IPS DF 6.9 (cell line): ENCODE data around the gene GIMAP1.

Source experiments
- DNase-seq: peaks from one replicate; pipeline ENCODE4 v3.0.0-alpha.2; 2013; ENCODE audit warnings: low read depth, low spot score
- H3K27ac ChIP-seq: one replicate; pipeline ENCODE4 v1.5.1; 2013; ENCODE audit warnings: low read length, control low read depth
- H3K27me3 ChIP-seq: 2 replicates; pipeline ENCODE4 v1.6.1; 2013; ENCODE audit warnings: mild to moderate bottlenecking, low read length; ENCODE audit not compliant: control insufficient read depth, insufficient read depth
- H3K36me3 ChIP-seq: 2 replicates; pipeline ENCODE4 v1.6.1; 2013; ENCODE audit warnings: low read length; ENCODE audit not compliant: control insufficient read depth, insufficient read depth
- H3K4me1 ChIP-seq: 2 replicates; pipeline ENCODE4 v1.6.1; 2013; ENCODE audit warnings: low read length; ENCODE audit not compliant: control insufficient read depth, insufficient read depth
- H3K4me3 ChIP-seq: 2 replicates; pipeline ENCODE4 v1.5.1; 2013; ENCODE audit warnings: mild to moderate bottlenecking, low read length
- H3K9me3 ChIP-seq: 2 replicates; pipeline ENCODE4 v1.6.1; 2013; ENCODE audit warnings: low read length, inconsistent platforms; ENCODE audit not compliant: control insufficient read depth, insufficient read depth
- WGBS: extraction: QIAGEN DNeasy Blood & Tissue Kit; methylation state at CpG from one replicate; pipeline ENCODE4 v1.1.7; 2013; ENCODE audit warnings: mixed read lengths, missing lambda C conversion rate; ENCODE audit not compliant: insufficient read length, insufficient coverage; 5-methylcytosine and 5-hydroxymethylcytosine counted together

The GIMAP1 gene

GRCh38 chr7:150686030-150686631 lies 30.3 kb upstream of the GIMAP1 start:
- no peak for DNase-seq
- Histone ChIP-seq H3K9me3 (no peaks in the 10 kb centered on the region), H3K27ac (no peak overlapping the region), H3K27me3 (no peaks in the 10 kb centered on the region), H3K4me1 (peaks cover 2% of the 10 kb centered on the region; the same call in 1 of the 2 replicates), H3K36me3 (no peaks in the 10 kb centered on the region), H3K4me3 (no peak overlapping the region)
- no CpG with 5 or more reads among the region's 9 CpGs for WGBS

DNA sequence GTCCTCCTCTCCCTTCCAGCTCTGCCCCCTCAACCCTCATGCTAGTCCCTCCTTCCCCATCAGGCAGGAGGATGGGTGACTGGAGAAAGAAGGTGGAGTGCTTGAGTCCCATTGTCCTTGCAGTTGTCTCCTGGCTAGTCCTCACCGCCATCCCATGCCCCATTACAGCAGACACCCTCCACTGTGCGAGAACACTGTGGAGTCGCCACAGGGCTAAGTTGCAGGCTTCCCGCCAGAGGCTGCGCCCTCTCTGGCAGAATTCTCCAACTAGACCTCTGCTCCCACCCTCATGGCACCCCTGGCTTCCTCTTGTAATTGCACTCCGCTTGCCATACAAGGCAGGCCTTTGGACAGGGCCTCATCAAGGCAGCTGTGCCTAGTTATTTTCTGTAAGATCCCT lies 27.8 kb upstream of the GIMAP1 start:
- Histone ChIP-seq H3K27me3 (no peaks in the 10 kb centered on the region), H3K9me3 (no peaks in the 10 kb centered on the region), H3K4me3 (no peak overlapping the region), H3K27ac (no peak overlapping the region), H3K4me1 (peaks cover 2% of the 10 kb centered on the region; the same call in 1 of the 2 replicates), H3K36me3 (no peaks in the 10 kb centered on the region)
- WGBS, result no CpG with 5 or more reads among the region's 6 CpGs
- no peak for DNase-seq

DNA sequence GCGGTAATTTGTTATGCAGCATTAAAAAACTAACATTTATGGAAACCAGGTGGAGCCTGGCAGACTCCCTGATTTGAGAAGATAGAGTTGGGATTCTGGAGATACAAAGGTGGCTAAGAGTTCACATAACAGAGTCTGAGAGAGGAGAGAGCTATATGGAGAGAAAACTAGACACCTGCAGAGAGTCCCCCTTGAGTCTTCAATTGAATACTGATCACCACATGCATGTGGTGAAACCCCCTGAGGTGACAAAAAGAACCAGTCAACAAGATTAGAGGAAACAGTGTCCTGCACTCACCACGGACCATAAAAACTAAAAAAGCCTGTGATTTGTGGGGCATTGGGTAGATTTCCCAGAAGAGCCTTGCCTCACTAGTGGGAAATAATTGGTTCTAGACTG lies 20.8 kb upstream of the GIMAP1 start:
- no peaks in the 10 kb centered on the region for H3K4me1 ChIP-seq
- no peaks in the 10 kb centered on the region for H3K9me3 ChIP-seq
- no CpG with 5 or more reads among the region's 2 CpGs for WGBS
- H3K36me3 ChIP-seq, result no peaks in the 10 kb centered on the region
- DNase-seq, result no peak
- H3K27me3 ChIP-seq, result no peaks in the 10 kb centered on the region
- H3K4me3 ChIP-seq, result no peak overlapping the region
- H3K27ac ChIP-seq, result no peak overlapping the region

DNA sequence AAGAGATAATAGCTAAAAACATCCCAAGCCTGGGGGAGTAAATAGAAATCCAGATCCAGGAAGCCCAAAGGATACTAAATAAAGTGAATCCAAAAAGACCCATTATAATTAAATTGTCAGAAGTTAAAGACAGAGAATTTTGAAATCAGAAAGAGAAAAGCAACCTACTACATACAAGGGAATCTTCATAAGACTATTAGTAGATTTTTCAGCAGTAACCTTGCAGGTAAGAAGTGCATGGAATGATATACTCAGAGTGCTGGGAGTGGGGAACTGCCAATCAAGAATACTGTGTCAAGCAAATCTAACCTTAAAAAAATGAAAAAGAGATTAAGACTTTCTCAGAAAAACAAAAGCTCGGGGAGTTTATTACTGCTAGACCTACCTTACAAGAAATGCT lies 13.2 kb upstream of the GIMAP1 start:
- no peaks in the 10 kb centered on the region for H3K9me3 ChIP-seq

DNA sequence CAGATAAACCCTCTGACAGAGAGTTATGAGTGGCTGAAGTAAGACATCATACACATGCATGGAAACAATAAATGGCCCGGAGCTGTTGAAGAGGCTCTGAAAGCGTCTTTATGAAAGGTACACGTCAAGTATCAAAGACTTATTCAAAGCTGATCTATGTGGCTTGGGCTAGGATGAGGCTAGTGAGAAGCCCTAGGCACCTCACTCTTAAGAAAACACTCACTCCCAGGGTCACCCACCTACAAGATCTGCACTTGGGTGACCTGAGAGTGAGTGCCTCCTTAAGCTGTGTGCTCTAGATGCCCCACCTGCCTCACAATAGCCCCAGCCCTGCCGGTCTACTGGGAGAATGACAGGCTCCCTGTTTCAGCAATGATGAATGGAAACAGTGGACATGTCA lies 1.1 kb upstream of the GIMAP1 start:
- Histone ChIP-seq H3K27ac (no peak overlapping the region), H3K4me3 (no peak overlapping the region), H3K27me3 (no peaks in the 10 kb centered on the region), H3K9me3 (no peaks in the 10 kb centered on the region), H3K36me3 (no peaks in the 10 kb centered on the region; the same call in 1 of the 2 replicates), H3K4me1 (no peaks in the 10 kb centered on the region)
- DNase-seq, result no peak
- WGBS, result no CpG with 5 or more reads among the region's 4 CpGs

More for the DNA sequence above, 13.2 kb upstream of the GIMAP1 start:
- Histone ChIP-seq H3K4me3 (no peak overlapping the region), H3K36me3 (no peaks in the 10 kb centered on the region), H3K4me1 (no peaks in the 10 kb centered on the region), H3K27ac (no peak overlapping the region), H3K27me3 (no peaks in the 10 kb centered on the region)
- DNase-seq, result no peak
- WGBS, result no CpG with 5 or more reads among the region's 1 CpG

DNA sequence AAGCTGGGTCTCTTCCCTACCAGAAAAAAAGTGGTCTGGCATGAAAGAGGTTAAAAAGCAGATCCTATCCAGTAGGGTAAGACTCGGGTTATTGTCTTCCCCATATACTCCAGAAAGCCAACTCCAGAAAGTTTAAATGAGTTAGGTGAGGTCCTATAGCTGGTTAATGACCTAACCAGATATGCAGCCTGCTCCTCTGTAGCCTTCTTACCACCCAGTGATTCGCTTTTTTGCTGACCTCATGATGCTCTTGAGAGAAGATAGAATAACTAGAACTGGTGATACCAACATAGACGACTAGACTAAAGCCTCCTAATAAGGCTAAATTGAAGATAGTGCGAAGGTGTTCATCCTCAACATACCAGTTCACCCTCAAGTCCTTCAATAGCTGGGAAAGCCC lies 675 bp upstream of the GIMAP1 start:
- Histone ChIP-seq H3K27me3 (no peaks in the 10 kb centered on the region), H3K4me1 (no peaks in the 10 kb centered on the region), H3K4me3 (no peak overlapping the region), H3K36me3 (no peaks in the 10 kb centered on the region; the same call in 1 of the 2 replicates), H3K27ac (no peak overlapping the region), H3K9me3 (no peaks in the 10 kb centered on the region)
- WGBS, result no CpG with 5 or more reads among the region's 4 CpGs
- DNase-seq, result no peak

GRCh38 chr7:150716939-150717338 lies 526 bp downstream of the GIMAP1 start:
- no peaks in the 10 kb centered on the region for H3K4me1 ChIP-seq
- DNase-seq, result no peak
- no peak overlapping the region for H3K27ac ChIP-seq
- H3K36me3 ChIP-seq, result no peaks in the 10 kb centered on the region; the same call in 1 of the 2 replicates
- no CpG with 5 or more reads among the region's 4 CpGs for WGBS
- no peaks in the 10 kb centered on the region for H3K9me3 ChIP-seq
- H3K27me3 ChIP-seq, result no peaks in the 10 kb centered on the region
- no peak overlapping the region for H3K4me3 ChIP-seq

DNA sequence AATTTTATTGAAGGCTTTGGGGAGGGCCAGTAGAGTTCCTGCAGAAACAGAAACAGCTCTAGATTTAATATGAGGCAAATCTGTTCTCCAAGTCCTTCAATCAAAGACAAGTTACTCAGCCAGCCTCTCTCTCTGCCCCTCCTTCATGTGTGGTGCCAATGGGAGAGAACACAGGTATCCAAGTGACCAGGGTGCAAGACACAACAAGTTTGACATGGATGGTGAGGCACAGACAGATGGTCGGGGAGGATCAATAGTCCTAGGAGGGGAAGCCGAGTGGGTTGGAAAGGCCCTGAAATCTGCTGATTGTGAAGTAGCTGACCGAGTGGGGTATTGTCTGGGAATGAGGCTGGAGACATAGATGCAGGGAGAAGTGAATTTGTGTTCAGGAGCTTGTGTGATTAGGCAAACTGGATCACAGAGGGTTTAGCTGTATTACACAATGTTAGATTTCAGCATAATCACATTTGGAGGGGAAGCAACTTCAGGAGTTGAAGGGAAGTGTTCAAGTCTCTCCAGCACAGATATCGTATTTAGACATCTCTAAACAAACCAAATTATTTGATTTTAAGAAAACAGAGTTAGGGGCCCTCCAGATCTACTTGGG lies 1.5 kb downstream of the GIMAP1 start:
- Histone ChIP-seq H3K36me3 (no peaks in the 10 kb centered on the region; the same call in 1 of the 2 replicates), H3K4me3 (no peak overlapping the region), H3K27ac (no peak overlapping the region), H3K9me3 (no peaks in the 10 kb centered on the region), H3K4me1 (no peaks in the 10 kb centered on the region), H3K27me3 (no peaks in the 10 kb centered on the region)
- no peak for DNase-seq
- WGBS, result no CpG with 5 or more reads among the region's 4 CpGs

DNA sequence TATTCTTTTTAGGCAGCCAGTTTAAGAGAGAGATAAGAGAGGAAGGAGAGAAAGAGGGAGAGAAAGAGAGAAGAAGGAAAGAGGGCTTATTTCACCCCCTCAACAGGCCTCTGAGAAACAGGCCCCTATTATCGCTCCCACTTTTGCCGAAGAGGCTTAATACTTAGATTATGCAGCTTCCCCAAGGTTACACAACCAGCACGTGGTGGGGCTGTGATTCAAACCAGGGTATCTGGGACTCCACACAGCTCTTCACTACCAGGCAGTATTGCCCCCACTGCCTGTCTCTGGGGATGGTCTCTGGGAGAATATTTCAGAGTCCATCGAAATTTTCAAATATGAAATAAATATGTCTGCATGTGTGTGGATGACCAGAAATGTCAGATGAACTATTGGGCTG lies 3.0 kb downstream of the GIMAP1 start:
- WGBS, result no CpG with 5 or more reads among the region's 4 CpGs
- H3K9me3 ChIP-seq, result no peaks in the 10 kb centered on the region
- no peak for DNase-seq
- no peak overlapping the region for H3K4me3 ChIP-seq
- H3K4me1 ChIP-seq, result no peaks in the 10 kb centered on the region
- H3K27me3 ChIP-seq, result no peaks in the 10 kb centered on the region
- no peaks in the 10 kb centered on the region; the same call in 1 of the 2 replicates for H3K36me3 ChIP-seq
- no peak overlapping the region for H3K27ac ChIP-seq

DNA sequence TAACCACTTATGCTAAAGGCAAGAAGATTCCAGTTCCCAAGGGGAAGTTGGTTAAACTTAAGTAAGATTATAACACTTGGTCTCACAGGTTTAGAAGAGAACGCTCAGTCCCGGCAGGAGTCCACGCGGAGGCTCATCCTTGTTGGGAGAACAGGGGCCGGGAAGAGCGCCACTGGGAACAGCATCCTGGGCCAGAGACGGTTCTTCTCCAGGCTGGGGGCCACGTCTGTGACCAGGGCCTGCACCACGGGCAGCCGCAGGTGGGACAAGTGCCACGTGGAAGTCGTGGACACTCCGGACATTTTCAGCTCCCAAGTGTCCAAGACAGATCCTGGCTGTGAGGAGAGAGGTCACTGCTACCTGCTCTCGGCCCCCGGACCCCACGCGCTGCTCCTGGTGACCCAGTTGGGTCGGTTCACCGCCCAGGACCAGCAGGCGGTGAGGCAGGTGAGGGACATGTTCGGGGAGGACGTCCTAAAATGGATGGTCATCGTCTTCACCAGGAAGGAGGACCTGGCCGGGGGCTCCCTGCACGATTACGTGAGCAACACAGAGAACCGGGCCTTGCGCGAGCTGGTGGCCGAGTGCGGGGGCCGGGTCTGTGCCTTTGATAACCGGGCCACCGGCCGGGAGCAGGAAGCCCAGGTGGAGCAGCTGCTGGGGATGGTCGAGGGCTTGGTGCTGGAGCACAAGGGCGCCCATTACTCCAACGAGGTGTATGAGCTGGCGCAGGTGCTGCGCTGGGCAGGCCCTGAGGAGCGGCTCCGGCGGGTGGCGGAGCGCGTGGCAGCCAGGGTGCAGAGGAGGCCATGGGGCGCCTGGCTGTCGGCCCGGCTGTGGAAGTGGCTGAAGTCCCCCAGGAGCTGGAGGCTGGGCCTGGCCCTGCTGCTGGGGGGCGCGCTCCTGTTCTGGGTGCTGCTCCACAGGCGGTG lies 3.8 kb downstream of the GIMAP1 start:
- no peak overlapping the region for H3K4me3 ChIP-seq
- no peak for DNase-seq
- no CpG with 5 or more reads among the region's 52 CpGs for WGBS
- H3K27me3 ChIP-seq, result no peaks in the 10 kb centered on the region
- no peaks in the 10 kb centered on the region for H3K4me1 ChIP-seq
- no peak overlapping the region for H3K27ac ChIP-seq
- H3K36me3 ChIP-seq, result no peaks in the 10 kb centered on the region; the same call in 1 of the 2 replicates
- no peaks in the 10 kb centered on the region for H3K9me3 ChIP-seq
